22Rv1 (cell line): ENCODE results near the gene CLN5.

Experiments
- ZFX ChIP-seq: fragments of 450-650 bp; IDR thresholded peaks from 2 replicates; pipeline ENCODE4 v1.6.1; 2017; ENCODE audit warnings: antibody characterized with exemption, borderline replicate concordance
- TF ChIP-seq, protein P1 (sequence below): fragments of 450-650 bp; IDR thresholded peaks from 2 replicates; pipeline ENCODE4 v1.5.1; 2017; ENCODE audit warnings: mild to moderate bottlenecking

DNA sequence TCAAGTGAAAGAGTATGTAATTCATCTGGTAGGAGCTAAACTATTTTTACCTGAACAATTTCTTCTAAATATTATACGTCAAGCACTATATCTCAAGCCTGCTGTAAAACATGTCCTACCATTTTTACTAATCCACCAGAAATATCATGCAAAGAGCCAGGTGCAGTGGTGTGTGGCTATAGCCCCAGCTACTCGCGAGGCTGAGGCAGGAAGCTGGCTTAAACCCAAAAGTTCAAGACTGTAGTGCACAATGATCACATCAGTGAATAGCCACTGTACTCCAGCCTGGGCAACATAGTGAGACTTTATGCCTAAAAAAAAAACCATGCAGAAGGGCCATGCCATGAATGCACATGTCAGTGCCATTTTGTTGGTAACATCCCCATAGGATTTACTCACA, 20.7 kb upstream of the CLN5 start:
- TF ChIP-seq, protein P1, sequence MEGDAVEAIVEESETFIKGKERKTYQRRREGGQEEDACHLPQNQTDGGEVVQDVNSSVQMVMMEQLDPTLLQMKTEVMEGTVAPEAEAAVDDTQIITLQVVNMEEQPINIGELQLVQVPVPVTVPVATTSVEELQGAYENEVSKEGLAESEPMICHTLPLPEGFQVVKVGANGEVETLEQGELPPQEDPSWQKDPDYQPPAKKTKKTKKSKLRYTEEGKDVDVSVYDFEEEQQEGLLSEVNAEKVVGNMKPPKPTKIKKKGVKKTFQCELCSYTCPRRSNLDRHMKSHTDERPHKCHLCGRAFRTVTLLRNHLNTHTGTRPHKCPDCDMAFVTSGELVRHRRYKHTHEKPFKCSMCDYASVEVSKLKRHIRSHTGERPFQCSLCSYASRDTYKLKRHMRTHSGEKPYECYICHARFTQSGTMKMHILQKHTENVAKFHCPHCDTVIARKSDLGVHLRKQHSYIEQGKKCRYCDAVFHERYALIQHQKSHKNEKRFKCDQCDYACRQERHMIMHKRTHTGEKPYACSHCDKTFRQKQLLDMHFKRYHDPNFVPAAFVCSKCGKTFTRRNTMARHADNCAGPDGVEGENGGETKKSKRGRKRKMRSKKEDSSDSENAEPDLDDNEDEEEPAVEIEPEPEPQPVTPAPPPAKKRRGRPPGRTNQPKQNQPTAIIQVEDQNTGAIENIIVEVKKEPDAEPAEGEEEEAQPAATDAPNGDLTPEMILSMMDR = no peak
- TF ChIP-seq ZFX = no peak
